Stomach (tissue), 9 donors: ENCODE results near the gene RBBP4. TPM values are rescaled to one million over a fixed set of nuclear protein-coding genes. Genes with fewer than 3 reads are reported as not detected.
A peak's percentile ranks its signal among the peaks of the same experiment; 100 is the strongest.

Source experiments
- DNase-seq, 2 donors: peaks; one replicate each; pipeline versions ENCODE4 v3.0.0 to v3.0.0-alpha.2; 2013 to 2019
- H3K27ac ChIP-seq, 5 donors: fragments of 200-600 bp in 4 of 5; sonication (generic) in 4 of 5; one replicate each; pipeline ENCODE4 v1.5.1; 2013 to 2019; ENCODE audit warnings: mild to moderate bottlenecking in 1 of 5, moderate library complexity in 1 of 5
- H3K27me3 ChIP-seq, 3 donors: fragments of 200-600 bp; sonication (generic); one replicate each; pipeline ENCODE4 v1.5.1; 2017 to 2019; ENCODE audit warnings: mixed run types in 1 of 3
- H3K36me3 ChIP-seq, 4 donors: fragments of 200-600 bp; sonication (generic); 1 replicate in 3 of 4; 2 replicates in 1 of 4; pipeline ENCODE4 v1.5.1; 2016 to 2019
- H3K4me1 ChIP-seq, 4 donors: fragments of 200-600 bp; sonication (generic); one replicate each; pipeline ENCODE4 v1.5.1; 2016 to 2019
- H3K4me3 ChIP-seq, 4 donors: fragments of 200-600 bp; sonication (generic) in 3 of 4; one replicate each; pipeline ENCODE4 v1.5.1; 2016 to 2019; ENCODE audit warnings: mild to moderate bottlenecking in 1 of 4
- H3K9me3 ChIP-seq, 4 donors: fragments of 200-600 bp; sonication (generic); one replicate each; pipeline ENCODE4 v1.5.1; 2016 to 2019
- EP300 ChIP-seq: sonication (generic); formaldehyde crosslinking; IDR thresholded peaks from one replicate; pipeline ENCODE4 v1.6.1; 2017; ENCODE audit warnings: antibody characterized with exemption
- POLR2A ChIP-seq, 4 donors: fragments of 450-650 bp; IDR thresholded peaks; one replicate each; pipeline ENCODE4 v1.6.1; 2016; ENCODE audit warnings: antibody characterized with exemption in 4 of 4, control low read depth in 2 of 4, mild to moderate bottlenecking in 1 of 4, moderate library complexity in 1 of 4
- POLR2AphosphoS5 ChIP-seq, 3 donors: sonication (generic); formaldehyde crosslinking; IDR thresholded peaks; one replicate each; pipeline ENCODE4 v1.6.1; 2016; ENCODE audit warnings: antibody characterized with exemption in 3 of 3
- WGBS, 5 donors: extraction: QIAGEN DNeasy Blood & Tissue Kit in 3 of 5; methylation state at CpG; one replicate each; pipeline versions ENCODE4 v1.1.5 to v1.1.7; 2013 to 2018; 5-methylcytosine and 5-hydroxymethylcytosine counted together
- intact Hi-C: fragments of 100-400 bp; cut with DNase I; formaldehyde crosslinking; loops from one replicate; pipeline ENCODE4 v1.15.1; 2023; ENCODE audit warnings: low total_unique reads
- polyA plus RNA-seq, 3 donors: library from polyadenylated mRNA; stranded (reverse); fragments of 200-250 nt; gene quantifications; one replicate each; pipeline ENCODE4 v1.2.3, GENCODE V29; 2013
- small RNA-seq, 4 donors: library from RNA; depleted of rRNA; stranded (forward); fragments of <200 nt; gene quantifications; one replicate each; pipeline ENCODE3, GENCODE V24; 2016
- total RNA-seq, 5 donors: library from RNA; depleted of rRNA; stranded (reverse); fragments of >200 nt; gene quantifications; one replicate each; pipeline versions ENCODE4 v1.1.0 to v1.2.3, GENCODE V29; 2014 to 2016
- TF ChIP-seq, protein P1 (sequence below), 7 experiments: fragments of 450-650 bp in 4 of 7; fragments of 200-600 bp in 3 of 7; sonication (generic) in 3 of 7; IDR thresholded peaks; one replicate each; pipeline ENCODE4 v1.5.1; 2016 to 2019; ENCODE audit warnings: antibody characterized with exemption in 7 of 7, control low read depth in 2 of 7, mild to moderate bottlenecking in 1 of 7
- donor health status: healthy with polysubstance abuse.
- donor health status: Bipolar disorder and iron deficiency.
- donor health status: healthy.

Gene RBBP4
- total and polyA plus RNA-seq, 8 donors: 38.0 to 226 (median 75.0) TPM

GRCh38 chr1:32729254-32730046 is 78.4 kb downstream of the RBBP4 start:
- TF ChIP-seq POLR2AphosphoS5 (IDR thresholded peaks at IDR 0.05) (no peak), EP300 (no peak), POLR2A (IDR thresholded peaks at IDR 0.05) (no peak)
- TF ChIP-seq, protein P1, sequence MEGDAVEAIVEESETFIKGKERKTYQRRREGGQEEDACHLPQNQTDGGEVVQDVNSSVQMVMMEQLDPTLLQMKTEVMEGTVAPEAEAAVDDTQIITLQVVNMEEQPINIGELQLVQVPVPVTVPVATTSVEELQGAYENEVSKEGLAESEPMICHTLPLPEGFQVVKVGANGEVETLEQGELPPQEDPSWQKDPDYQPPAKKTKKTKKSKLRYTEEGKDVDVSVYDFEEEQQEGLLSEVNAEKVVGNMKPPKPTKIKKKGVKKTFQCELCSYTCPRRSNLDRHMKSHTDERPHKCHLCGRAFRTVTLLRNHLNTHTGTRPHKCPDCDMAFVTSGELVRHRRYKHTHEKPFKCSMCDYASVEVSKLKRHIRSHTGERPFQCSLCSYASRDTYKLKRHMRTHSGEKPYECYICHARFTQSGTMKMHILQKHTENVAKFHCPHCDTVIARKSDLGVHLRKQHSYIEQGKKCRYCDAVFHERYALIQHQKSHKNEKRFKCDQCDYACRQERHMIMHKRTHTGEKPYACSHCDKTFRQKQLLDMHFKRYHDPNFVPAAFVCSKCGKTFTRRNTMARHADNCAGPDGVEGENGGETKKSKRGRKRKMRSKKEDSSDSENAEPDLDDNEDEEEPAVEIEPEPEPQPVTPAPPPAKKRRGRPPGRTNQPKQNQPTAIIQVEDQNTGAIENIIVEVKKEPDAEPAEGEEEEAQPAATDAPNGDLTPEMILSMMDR (IDR thresholded peaks at IDR 0.05): no peak
- H3K27ac ChIP-seq: no peak overlapping the region
- 71 to 77% (median 73%) methylated on average over 14 of the region's 14 CpGs for WGBS, 5 donors
- H3K4me1 ChIP-seq: peaks cover 11 to 21% (median 19%) of the 10 kb centered on the region in 4 donors
- intact Hi-C loops: no loop called here
- no peak for DNase-seq
- H3K36me3 ChIP-seq: no peaks in the 10 kb centered on the region
- no peaks in the 10 kb centered on the region for H3K9me3 ChIP-seq
- no peaks in the 10 kb centered on the region for H3K27me3 ChIP-seq
- no peak overlapping the region for H3K4me3 ChIP-seq

GRCh38 chr1:32733582-32734321 is 82.7 kb downstream of the RBBP4 start:
- intact Hi-C loops: no loop called here
- Histone ChIP-seq H3K9me3 (no peaks in the 10 kb centered on the region), H3K27me3 (no peaks in the 10 kb centered on the region), H3K4me1 (peaks cover 9 to 19% (median 15%) of the 10 kb centered on the region in 4 donors), H3K4me3 (no peak overlapping the region), H3K36me3 (no peaks in the 10 kb centered on the region), H3K27ac (no peak overlapping the region)
- DNase-seq: peak in 1 of 2 donors; percentile 65
- TF ChIP-seq POLR2AphosphoS5 (IDR thresholded peaks at IDR 0.05) (no peak), EP300 (no peak), POLR2A (IDR thresholded peaks at IDR 0.05) (no peak)
- TF ChIP-seq, protein P1 (IDR thresholded peaks at IDR 0.05): no peak
- WGBS, 5 donors: 56 to 78% (median 69%) methylated on average over 4 to 9 of the region's 9 CpGs

Small RNAs within 50 kb of the gene (small RNA-seq; reads per million reads assigned to genes)
- gene RF00019: 0 reads per million in 4 donors

Other genes starting within 250 kb of the RBBP4 start
- under 1 TPM in 2 of 5 donors, not detected in 3; under 0.01 to 0.37 TPM for gene ZBTB8B, start 186.1 kb upstream of the RBBP4 start, total RNA-seq
- under 1 TPM in 1 of 3 donors, not detected in 2; 0.15 TPM for gene ZBTB8B, start 186.1 kb upstream of the RBBP4 start, polyA plus RNA-seq
- gene ZBTB8A, start 111.8 kb upstream of the RBBP4 start, total RNA-seq: 10 to 100 TPM in 1 of 5 donors, 1 to 10 TPM in 2, under 1 TPM in 2; 0.58 to 23.9 (median 6.5) TPM
- gene ZBTB8A, start 111.8 kb upstream of the RBBP4 start, polyA plus RNA-seq: 1 to 10 TPM; 1.6 to 4.1 (median 2.1) TPM
- 100 to 1,000 TPM in 1 of 5 donors, 10 to 100 TPM in 4; 10.4 to 151 (median 26.3) TPM for gene ZBTB8OS, start 658 bp upstream of the RBBP4 start, total RNA-seq
- 10 to 100 TPM; 55.0 to 88.6 (median 65.9) TPM for gene ZBTB8OS, start 658 bp upstream of the RBBP4 start, polyA plus RNA-seq
- gene SYNC, start 51.6 kb downstream of the RBBP4 start, total RNA-seq: 10 to 100 TPM; 12.3 to 38.5 (median 22.8) TPM
- gene SYNC, start 51.6 kb downstream of the RBBP4 start, polyA plus RNA-seq: 10 to 100 TPM in 1 of 3 donors, 1 to 10 TPM in 2; 5.5 to 11.6 (median 6.0) TPM
- gene YARS1, start 166.2 kb downstream of the RBBP4 start, total RNA-seq: 10 to 100 TPM; 26.9 to 99.1 (median 64.4) TPM
- 10 to 100 TPM; 44.5 to 53.0 (median 47.8) TPM for gene YARS1, start 166.2 kb downstream of the RBBP4 start, polyA plus RNA-seq
- gene S100PBP, start 166.4 kb downstream of the RBBP4 start, total RNA-seq: 100 to 1,000 TPM in 1 of 5 donors, 10 to 100 TPM in 3, 1 to 10 TPM in 1; 2.9 to 253 (median 40.6) TPM
- gene S100PBP, start 166.4 kb downstream of the RBBP4 start, polyA plus RNA-seq: 1 to 10 TPM; 5.7 to 9.3 (median 6.7) TPM
- 10 to 100 TPM in 2 of 5 donors, 1 to 10 TPM in 1, under 1 TPM in 1, not detected in 1; 0.89 to 21.0 (median 6.9) TPM for gene FNDC5, start 219.7 kb downstream of the RBBP4 start, total RNA-seq
- gene FNDC5, start 219.7 kb downstream of the RBBP4 start, polyA plus RNA-seq: 1 to 10 TPM; 2.0 to 9.9 (median 6.7) TPM
- 1 to 10 TPM in 1 of 5 donors, not detected in 4; 4.9 TPM for gene HPCA, start 235.3 kb downstream of the RBBP4 start, total RNA-seq
- gene HPCA, start 235.3 kb downstream of the RBBP4 start, polyA plus RNA-seq: under 1 TPM in 2 of 3 donors, not detected in 1; 0.30 to 0.75 TPM